Sigmoid colon (tissue), 4 donors: ENCODE results near the gene STRIP2.

Experiments
- EP300 ChIP-seq, 4 donors: sonication (generic); formaldehyde crosslinking; IDR thresholded peaks; one replicate each; pipeline ENCODE4 v1.6.1; 2017; ENCODE audit warnings: antibody characterized with exemption in 4 of 4
- POLR2A ChIP-seq, 2 donors: fragments of 450-650 bp; IDR thresholded peaks; one replicate each; pipeline ENCODE4 v1.6.1; 2016; ENCODE audit warnings: antibody characterized with exemption in 2 of 2, mild to moderate bottlenecking in 2 of 2, moderate library complexity in 2 of 2
- POLR2AphosphoS5 ChIP-seq, 4 donors: sonication (generic); formaldehyde crosslinking; IDR thresholded peaks; one replicate each; pipeline ENCODE4 v1.6.1; 2017; ENCODE audit warnings: antibody characterized with exemption in 4 of 4
- TF ChIP-seq, protein P1 (sequence below), 4 experiments: fragments of 450-650 bp in 3 of 4; fragments of 200-600 bp in 1 of 4; IDR thresholded peaks; one replicate each; pipeline ENCODE4 v1.5.1; 2016 to 2019; ENCODE audit warnings: antibody characterized with exemption in 4 of 4, mild to moderate bottlenecking in 3 of 4, moderate library complexity in 2 of 4

- no peak for TF ChIP-seq POLR2A (IDR thresholded peaks at IDR 0.05)
- TF ChIP-seq, protein P1, sequence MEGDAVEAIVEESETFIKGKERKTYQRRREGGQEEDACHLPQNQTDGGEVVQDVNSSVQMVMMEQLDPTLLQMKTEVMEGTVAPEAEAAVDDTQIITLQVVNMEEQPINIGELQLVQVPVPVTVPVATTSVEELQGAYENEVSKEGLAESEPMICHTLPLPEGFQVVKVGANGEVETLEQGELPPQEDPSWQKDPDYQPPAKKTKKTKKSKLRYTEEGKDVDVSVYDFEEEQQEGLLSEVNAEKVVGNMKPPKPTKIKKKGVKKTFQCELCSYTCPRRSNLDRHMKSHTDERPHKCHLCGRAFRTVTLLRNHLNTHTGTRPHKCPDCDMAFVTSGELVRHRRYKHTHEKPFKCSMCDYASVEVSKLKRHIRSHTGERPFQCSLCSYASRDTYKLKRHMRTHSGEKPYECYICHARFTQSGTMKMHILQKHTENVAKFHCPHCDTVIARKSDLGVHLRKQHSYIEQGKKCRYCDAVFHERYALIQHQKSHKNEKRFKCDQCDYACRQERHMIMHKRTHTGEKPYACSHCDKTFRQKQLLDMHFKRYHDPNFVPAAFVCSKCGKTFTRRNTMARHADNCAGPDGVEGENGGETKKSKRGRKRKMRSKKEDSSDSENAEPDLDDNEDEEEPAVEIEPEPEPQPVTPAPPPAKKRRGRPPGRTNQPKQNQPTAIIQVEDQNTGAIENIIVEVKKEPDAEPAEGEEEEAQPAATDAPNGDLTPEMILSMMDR (IDR thresholded peaks at IDR 0.05) = no peak
- TF ChIP-seq EP300 (IDR thresholded peaks at IDR 0.05) = no peak
- no peak for TF ChIP-seq POLR2AphosphoS5 (IDR thresholded peaks at IDR 0.05)
Observed at GRCh38 chr7:129443612-129444011, 9.4 kb downstream of the STRIP2 start.
